ENCODE data around the gene NT5C2.
"Not testable (repeated sequence)": the region's sequence is repeated elsewhere in the genome, so short reads cannot be mapped to it uniquely, and the experiment has no call there.

The NT5C2 gene

GRCh38 chr10:103163766-103164403 is 29.2 kb downstream of the NT5C2 start:
- not testable (repeated sequence) for FAIRE-seq

GRCh38 chr10:103157246-103157645 is 35.8 kb downstream of the NT5C2 start:
- DNase-seq (ENCODE audit: low spot score) = no peak
- no peak for FAIRE-seq

More at GRCh38 chr10:103163766-103164403, 29.2 kb downstream of the NT5C2 start:
- DNase-seq (ENCODE audit: low spot score) = not testable (repeated sequence)

- DNase-seq (ENCODE audit: low spot score) = no peak
- FAIRE-seq = no peak
Measured at GRCh38 chr10:103155471-103156085, 37.5 kb downstream of the NT5C2 start.

GRCh38 chr10:103154521-103155299 is 38.4 kb downstream of the NT5C2 start:
- no peak for FAIRE-seq
- DNase-seq (ENCODE audit: low spot score) = no peak

GRCh38 chr10:103153302-103154197 is 39.5 kb downstream of the NT5C2 start:
- FAIRE-seq = no peak

GRCh38 chr10:103149991-103150622 is 43.0 kb downstream of the NT5C2 start:
- DNase-seq (ENCODE audit: low spot score) = no peak
- FAIRE-seq = no peak

More at GRCh38 chr10:103153302-103154197, 39.5 kb downstream of the NT5C2 start:
- DNase-seq (ENCODE audit: low spot score) = no peak

GRCh38 chr10:103147645-103148044 is 45.4 kb downstream of the NT5C2 start:
- no peak for FAIRE-seq

GRCh38 chr10:103145860-103146466 is 47.1 kb downstream of the NT5C2 start:
- DNase-seq (ENCODE audit: low spot score) (no peak), FAIRE-seq (no peak)

More at GRCh38 chr10:103147645-103148044, 45.4 kb downstream of the NT5C2 start:
- DNase-seq (ENCODE audit: low spot score) = no peak

GRCh38 chr10:103145046-103145445 is 48.0 kb downstream of the NT5C2 start:
- FAIRE-seq (no peak), DNase-seq (ENCODE audit: low spot score) (no peak)

- no peak for FAIRE-seq
Measured at GRCh38 chr10:103144041-103144440, 49.0 kb downstream of the NT5C2 start.

GRCh38 chr10:103143641-103144040 is 49.4 kb downstream of the NT5C2 start:
- DNase-seq (ENCODE audit: low spot score); FAIRE-seq: not testable (repeated sequence)

More at GRCh38 chr10:103144041-103144440, 49.0 kb downstream of the NT5C2 start:
- DNase-seq (ENCODE audit: low spot score) = no peak

GRCh38 chr10:103141950-103142349 is 51.1 kb downstream of the NT5C2 start:
- FAIRE-seq (no peak), DNase-seq (ENCODE audit: low spot score) (no peak)

GRCh38 chr10:103140469-103140868 is 52.6 kb downstream of the NT5C2 start:
- FAIRE-seq (no peak), DNase-seq (ENCODE audit: low spot score) (no peak)

- FAIRE-seq = no peak
- no peak for DNase-seq (ENCODE audit: low spot score)
Measured at GRCh38 chr10:103139803-103140202, 53.3 kb downstream of the NT5C2 start.

- not testable (repeated sequence) for DNase-seq (ENCODE audit: low spot score); FAIRE-seq
Measured at GRCh38 chr10:103135168-103135567, 57.9 kb downstream of the NT5C2 start.

GRCh38 chr10:103130910-103131309 is 62.2 kb downstream of the NT5C2 start:
- no peak for FAIRE-seq

GRCh38 chr10:103130180-103130579 is 62.9 kb downstream of the NT5C2 start:
- not testable (repeated sequence) for FAIRE-seq; DNase-seq (ENCODE audit: low spot score)

More at GRCh38 chr10:103130910-103131309, 62.2 kb downstream of the NT5C2 start:
- no peak for DNase-seq (ENCODE audit: low spot score)

GRCh38 chr10:103127241-103127640 is 65.8 kb downstream of the NT5C2 start:
- FAIRE-seq (no peak), DNase-seq (ENCODE audit: low spot score) (no peak)

- DNase-seq (ENCODE audit: low spot score) (peak; percentile 18), FAIRE-seq (peak; percentile 95)
Measured at GRCh38 chr10:103125323-103126267, 67.5 kb downstream of the NT5C2 start.
